ENCODE measurements around the gene ARHGEF3.

DNA sequence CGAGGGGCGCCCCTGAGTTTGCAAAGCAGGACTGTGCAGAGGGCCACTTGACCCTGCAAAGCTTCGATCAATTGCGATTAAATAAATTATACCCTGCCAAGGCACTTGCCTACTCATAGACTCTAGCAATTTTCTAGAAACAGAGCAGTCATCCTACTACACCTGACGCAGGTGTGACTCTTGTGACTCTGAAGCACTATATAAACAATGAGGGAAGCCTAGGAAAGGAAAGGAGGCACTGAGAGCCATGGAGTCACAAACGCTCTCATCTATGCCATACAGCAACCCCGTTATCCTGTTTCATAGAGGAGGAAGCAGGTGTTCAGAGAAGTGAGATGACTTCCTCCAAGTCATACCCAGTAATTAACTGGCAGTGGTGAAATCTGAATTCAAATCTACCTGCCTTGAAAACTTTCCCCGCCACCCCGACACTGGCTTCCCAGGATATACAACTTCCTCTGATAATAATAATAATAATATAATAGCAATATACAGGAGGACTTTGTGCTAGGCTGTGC, 14.4 kb downstream of the ARHGEF3 start:
- TF ChIP-seq EZH2 (IDR thresholded peaks at IDR 0.05): no peak
- TF ChIP-seq POLR2AphosphoS5 (IDR thresholded peaks at IDR 0.05; ENCODE audit: borderline replicate concordance, low read depth, low read length): no peak
- no peak for TF ChIP-seq FOXP2 (optimal IDR thresholded peaks at IDR 0.05; ENCODE audit: control extremely low read depth, extremely low read length, insufficient read depth)

Data from SK-N-MC (cell line).